Kidney (tissue), 14 donors: ENCODE data around the gene FAM83C. TPM values are rescaled to one million over a fixed set of nuclear protein-coding genes. Genes with fewer than 3 reads are reported as not detected.

Source experiments
- DNase-seq, 5 donors: peaks; one replicate each; pipeline ENCODE4 v3.0.0-alpha.2; 2013 to 2020
- FAIRE-seq: peaks from 2 replicates; lab custom pipeline; 2012; peaks lifted over from hg19 to GRCh38; lab: Jason Lieb, UNC
- H3K27ac ChIP-seq, 2 donors: one replicate each; pipeline ENCODE4 v1.7.0; 2013; ENCODE audit warnings: low read depth in 2 of 2, low read length in 2 of 2, inconsistent platforms in 1 of 2
- H3K27me3 ChIP-seq: one replicate; pipeline ENCODE4 v1.7.1; 2013; ENCODE audit warnings: low read length, inconsistent platforms; ENCODE audit not compliant: control insufficient read depth, insufficient read depth
- H3K36me3 ChIP-seq, 3 donors: one replicate each; pipeline versions ENCODE4 v1.7.0 to v1.7.1; 2013; ENCODE audit warnings: low read length in 3 of 3, control low read depth in 1 of 3, inconsistent platforms in 1 of 3; ENCODE audit not compliant: insufficient read depth in 3 of 3, control insufficient read depth in 2 of 3
- H3K4me1 ChIP-seq, 3 donors: one replicate each; pipeline versions ENCODE4 v1.7.0 to v1.7.1; 2013; ENCODE audit warnings: low read length in 3 of 3, inconsistent platforms in 1 of 3, low read depth in 1 of 3; ENCODE audit not compliant: control insufficient read depth in 2 of 3, insufficient read depth in 2 of 3
- H3K4me3 ChIP-seq, 3 donors: one replicate each; pipeline versions ENCODE4 v1.7.0 to v1.8.1; 2013; ENCODE audit warnings: low read length in 3 of 3, control low read depth in 1 of 3, inconsistent platforms in 1 of 3
- H3K9ac ChIP-seq, 3 donors: one replicate each; pipeline versions ENCODE4 v1.7.0 to v1.7.1; 2013; ENCODE audit warnings: low read length in 3 of 3, control low read depth in 1 of 3, inconsistent platforms in 1 of 3
- H3K9me3 ChIP-seq, 3 donors: one replicate each; pipeline versions ENCODE4 v1.7.0 to v1.7.1; 2013; ENCODE audit warnings: low read length in 3 of 3, control low read depth in 1 of 3, inconsistent platforms in 1 of 3; ENCODE audit not compliant: control insufficient read depth in 2 of 3, insufficient read depth in 1 of 3
- intact Hi-C: fragments of 100-400 bp; cut with DNase I; formaldehyde crosslinking; loops from one replicate; pipeline ENCODE4 v1.11.1; 2022
- polyA plus RNA-seq: library from polyadenylated mRNA; stranded (reverse); fragments of 350-450 nt; fragmentation: Illumina TruSeq; extraction: RNeasy Lipid Tissue Mini Kit (QIAGEN cat#74804); gene quantifications from one replicate; pipeline ENCODE4 v1.2.3, GENCODE V29; 2014; ENCODE audit warnings: low read depth, low replicate concordance; ENCODE audit not compliant: insufficient read depth
- total RNA-seq: library from RNA; stranded (reverse); fragmentation: NEBNext Ultra II Directional; extraction: Animal tissue kit (Norgen Biotek cat#: 25700); gene quantifications from one replicate; pipeline ENCODE4 v1.2.1, GENCODE V29; 2021
- TF ChIP-seq, protein P1 (sequence below): IDR thresholded peaks from 3 replicates; pipeline ENCODE4 v1.5.1; 2012; ENCODE audit warnings: mild to moderate bottlenecking, moderate library complexity, borderline replicate concordance; ENCODE audit not compliant: insufficient read depth; ENCODE audit errors: extremely low read depth
- donor health status: control.
- donor health status: control.
- donor health status: control.
- donor health status: control.
- donor health status: control.
- donor health status: DM: yes; HTN: yes; CAD: no.
- donor health status: Normal renal cell carcinoma (clear cell type).

Gene FAM83C
- total and polyA plus RNA-seq, 2 donors from 2014 or later, result not detected

DNA sequence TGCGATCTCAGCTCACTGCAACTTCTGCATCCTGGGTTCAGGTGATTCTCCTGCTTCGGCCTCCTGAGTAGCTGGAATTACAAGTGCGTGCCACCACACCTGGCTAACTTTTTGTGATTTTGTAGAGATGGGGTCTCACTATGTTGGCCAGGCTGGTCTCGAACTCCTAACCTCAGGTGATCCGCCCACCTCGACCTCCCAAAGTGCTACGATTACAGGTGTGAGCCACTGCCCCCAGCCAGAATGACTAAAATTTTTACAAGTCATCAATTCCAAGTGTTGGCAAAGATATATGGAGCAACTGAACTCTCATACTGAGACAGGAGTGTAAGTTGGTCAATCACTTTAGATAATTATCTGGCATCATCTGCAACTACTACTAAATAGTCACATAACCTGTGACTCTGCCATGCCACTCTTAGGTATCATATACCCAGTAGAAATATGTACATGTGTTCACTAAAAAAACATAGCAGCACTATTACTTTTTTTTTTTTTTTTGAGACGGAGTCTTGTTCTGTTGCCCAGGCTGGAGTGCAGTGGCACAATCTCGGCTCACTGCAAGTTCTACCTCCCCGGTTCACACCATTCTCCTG is 10.6 kb downstream of the FAM83C start:
- Histone ChIP-seq H3K27ac (no peak overlapping the region), H3K9me3 (no peaks in the 10 kb centered on the region), H3K4me3 (no peak overlapping the region), H3K9ac (no peak overlapping the region), H3K4me1 (peaks cover 0 to 36% (median 33%) of the 10 kb centered on the region in 3 donors), H3K27me3 (no peaks in the 10 kb centered on the region), H3K36me3 (peaks cover 9 to 28% (median 22%) of the 10 kb centered on the region in 3 donors)
- no peak for DNase-seq
- no peak for FAIRE-seq
- TF ChIP-seq, protein P1, sequence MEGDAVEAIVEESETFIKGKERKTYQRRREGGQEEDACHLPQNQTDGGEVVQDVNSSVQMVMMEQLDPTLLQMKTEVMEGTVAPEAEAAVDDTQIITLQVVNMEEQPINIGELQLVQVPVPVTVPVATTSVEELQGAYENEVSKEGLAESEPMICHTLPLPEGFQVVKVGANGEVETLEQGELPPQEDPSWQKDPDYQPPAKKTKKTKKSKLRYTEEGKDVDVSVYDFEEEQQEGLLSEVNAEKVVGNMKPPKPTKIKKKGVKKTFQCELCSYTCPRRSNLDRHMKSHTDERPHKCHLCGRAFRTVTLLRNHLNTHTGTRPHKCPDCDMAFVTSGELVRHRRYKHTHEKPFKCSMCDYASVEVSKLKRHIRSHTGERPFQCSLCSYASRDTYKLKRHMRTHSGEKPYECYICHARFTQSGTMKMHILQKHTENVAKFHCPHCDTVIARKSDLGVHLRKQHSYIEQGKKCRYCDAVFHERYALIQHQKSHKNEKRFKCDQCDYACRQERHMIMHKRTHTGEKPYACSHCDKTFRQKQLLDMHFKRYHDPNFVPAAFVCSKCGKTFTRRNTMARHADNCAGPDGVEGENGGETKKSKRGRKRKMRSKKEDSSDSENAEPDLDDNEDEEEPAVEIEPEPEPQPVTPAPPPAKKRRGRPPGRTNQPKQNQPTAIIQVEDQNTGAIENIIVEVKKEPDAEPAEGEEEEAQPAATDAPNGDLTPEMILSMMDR, result no peak
- intact Hi-C loops, result no loop called here

DNA sequence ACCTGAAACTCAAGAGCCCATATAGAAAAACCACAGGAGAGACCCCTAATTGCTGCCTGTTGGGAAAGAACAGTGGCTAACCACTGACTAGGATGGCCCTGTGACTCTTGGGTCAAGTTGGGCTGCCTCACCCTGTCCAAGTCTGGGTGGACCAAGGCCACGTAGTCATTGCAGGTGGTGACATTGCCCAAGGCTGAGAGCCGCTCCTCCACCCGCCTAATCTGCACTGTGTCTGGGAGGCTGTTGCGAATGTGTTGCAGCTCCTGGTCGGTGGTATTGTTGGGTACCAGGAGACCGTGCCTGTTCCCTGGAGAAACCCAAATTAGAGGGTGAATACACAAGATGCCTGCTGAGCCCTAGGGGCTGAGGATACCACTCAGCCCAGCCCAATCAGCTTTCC is 11.7 kb downstream of the FAM83C start:
- peaks cover 0 to 37% (median 28%) of the 10 kb centered on the region in 3 donors for H3K4me1 ChIP-seq
- no peak for DNase-seq
- FAIRE-seq, result no peak
- TF ChIP-seq, protein P1, result no peak
- intact Hi-C loops, result no loop called here
- H3K9me3 ChIP-seq, result no peaks in the 10 kb centered on the region
- no peak overlapping the region for H3K9ac ChIP-seq
- no peaks in the 10 kb centered on the region for H3K27me3 ChIP-seq
- peaks cover 9 to 29% (median 22%) of the 10 kb centered on the region in 3 donors for H3K36me3 ChIP-seq
- H3K27ac ChIP-seq, result no peak overlapping the region
- no peak overlapping the region for H3K4me3 ChIP-seq

DNA sequence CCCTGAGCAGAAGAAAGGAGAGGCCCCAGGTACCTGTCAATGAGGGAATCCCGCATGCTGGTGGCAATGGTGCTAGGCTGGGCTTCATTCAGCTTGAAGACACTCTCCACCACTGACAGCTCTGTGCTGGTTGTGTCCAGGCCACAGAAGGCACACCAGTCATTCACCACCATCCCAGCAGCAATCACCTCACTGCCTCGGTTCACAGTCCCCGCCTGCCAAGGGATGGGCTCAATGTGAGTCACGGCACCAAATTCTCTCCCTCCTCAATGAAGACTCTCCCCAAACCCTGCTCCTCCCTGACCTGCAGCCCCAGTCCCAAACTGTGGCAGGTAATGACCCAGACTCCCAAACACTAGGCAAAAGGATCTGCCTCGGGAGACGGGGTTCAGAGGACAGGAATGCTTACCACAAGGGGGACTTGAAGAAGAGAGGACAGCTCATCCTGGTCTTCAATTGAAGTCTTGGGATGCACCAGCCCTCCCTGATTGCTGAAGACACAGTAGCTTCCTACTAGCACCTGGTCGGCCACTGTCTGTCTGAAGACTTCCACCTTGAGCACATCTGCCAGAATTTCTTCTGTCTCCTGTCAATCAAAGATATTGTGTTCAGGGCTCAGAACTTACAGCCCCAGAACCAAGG is 12.6 kb downstream of the FAM83C start:
- intact Hi-C loops, result no loop called here
- Histone ChIP-seq H3K9ac (peak overlapping the region in 1 of 3 donors; percentile 73), H3K9me3 (no peaks in the 10 kb centered on the region), H3K4me1 (peaks cover 0 to 34% (median 24%) of the 10 kb centered on the region in 3 donors), H3K27me3 (no peaks in the 10 kb centered on the region), H3K36me3 (peaks cover 9 to 38% (median 22%) of the 10 kb centered on the region in 3 donors), H3K4me3 (no peak overlapping the region), H3K27ac (peak overlapping the region in 1 of 2 donors; percentile 49)
- FAIRE-seq, result no peak
- TF ChIP-seq, protein P1, result no peak
- no peak for DNase-seq
